Glomerular visceral epithelial cell (primary cell): ENCODE measurements around the gene CRYL1.

Experiments used
- DNase-seq: peaks from one replicate; pipeline ENCODE4 v3.0.0-alpha.2; 2016; ENCODE audit errors: extremely low spot score

CRYL1 gene

DNA sequence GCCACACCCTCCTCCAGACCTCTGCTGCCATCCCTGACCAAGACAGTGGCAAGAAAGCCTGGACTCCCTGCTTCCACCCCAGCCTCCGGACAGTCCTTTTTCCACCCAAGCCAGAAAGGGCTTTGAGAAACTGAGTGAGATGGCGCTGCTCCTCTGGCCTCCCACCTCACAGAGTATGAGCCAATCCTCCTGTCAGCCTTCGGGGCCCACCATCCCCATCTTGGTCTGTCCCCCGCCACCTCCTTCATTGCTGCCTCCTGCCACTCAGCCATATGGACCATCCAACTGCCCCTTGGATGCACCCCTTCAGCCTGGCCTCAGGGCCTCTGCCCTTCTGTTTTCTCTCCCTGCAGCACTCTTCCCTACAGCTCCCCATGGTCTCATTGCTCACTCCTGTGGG lies 125.7 kb downstream of the CRYL1 start:
- DNase-seq, result no peak

DNA sequence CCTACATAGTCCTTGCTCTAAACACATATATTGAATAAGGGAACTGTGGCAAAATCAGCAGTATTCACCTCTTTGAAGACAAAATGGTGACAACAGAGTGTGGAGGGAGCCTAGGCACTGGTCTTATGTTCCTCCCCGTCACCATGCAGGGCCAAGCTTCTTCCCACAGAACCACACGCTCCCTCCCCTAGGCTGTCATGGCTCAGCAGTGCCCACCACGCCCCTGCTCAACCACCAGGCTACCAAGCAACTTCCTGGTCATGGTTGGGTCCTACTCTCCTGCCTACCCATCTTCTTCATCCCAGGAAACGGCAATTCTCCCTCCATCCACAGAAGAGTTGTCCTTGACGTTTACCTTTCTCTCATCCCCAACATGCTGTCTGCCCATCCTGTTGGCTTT lies 126.1 kb downstream of the CRYL1 start:
- no peak for DNase-seq

DNA sequence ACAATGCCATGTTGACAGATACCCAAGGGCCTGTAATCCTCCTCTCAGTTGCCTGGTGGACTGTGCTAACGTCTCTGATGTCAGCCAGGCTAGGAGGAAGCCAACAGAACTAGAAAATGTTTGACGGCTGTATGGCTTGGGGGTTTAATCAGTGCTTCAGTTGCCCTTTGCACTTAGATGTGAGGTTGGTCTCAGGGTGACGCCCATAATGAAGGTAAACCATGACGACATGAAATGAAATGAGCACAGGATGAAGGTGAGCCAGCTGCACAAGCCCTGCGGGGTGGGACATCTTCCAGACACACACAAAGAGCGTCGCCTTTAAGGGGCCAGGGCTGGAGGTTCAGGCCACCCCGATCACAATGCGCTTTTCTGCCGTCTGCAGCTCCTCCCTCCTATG lies 127.2 kb downstream of the CRYL1 start:
- DNase-seq, result no peak

DNA sequence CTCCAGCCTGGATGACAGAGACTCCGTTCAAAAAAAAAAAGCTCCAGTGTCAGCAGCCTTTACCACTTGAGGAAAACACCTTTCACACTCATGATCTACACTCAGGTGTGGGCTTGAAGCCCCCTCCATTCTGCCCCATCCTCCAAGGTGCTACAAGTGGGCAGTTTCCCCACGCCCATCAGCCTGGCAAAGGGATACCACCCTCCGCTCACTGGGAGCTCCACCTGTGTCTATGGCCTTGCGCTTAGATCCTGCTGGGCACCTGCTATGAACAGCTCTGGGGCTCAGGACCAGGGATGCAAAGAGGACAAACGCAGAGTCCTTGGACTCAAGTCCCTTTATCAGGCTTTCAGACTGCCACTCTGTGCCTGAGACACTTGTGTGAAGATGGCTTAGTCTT lies 127.8 kb downstream of the CRYL1 start:
- DNase-seq, result no peak

DNA sequence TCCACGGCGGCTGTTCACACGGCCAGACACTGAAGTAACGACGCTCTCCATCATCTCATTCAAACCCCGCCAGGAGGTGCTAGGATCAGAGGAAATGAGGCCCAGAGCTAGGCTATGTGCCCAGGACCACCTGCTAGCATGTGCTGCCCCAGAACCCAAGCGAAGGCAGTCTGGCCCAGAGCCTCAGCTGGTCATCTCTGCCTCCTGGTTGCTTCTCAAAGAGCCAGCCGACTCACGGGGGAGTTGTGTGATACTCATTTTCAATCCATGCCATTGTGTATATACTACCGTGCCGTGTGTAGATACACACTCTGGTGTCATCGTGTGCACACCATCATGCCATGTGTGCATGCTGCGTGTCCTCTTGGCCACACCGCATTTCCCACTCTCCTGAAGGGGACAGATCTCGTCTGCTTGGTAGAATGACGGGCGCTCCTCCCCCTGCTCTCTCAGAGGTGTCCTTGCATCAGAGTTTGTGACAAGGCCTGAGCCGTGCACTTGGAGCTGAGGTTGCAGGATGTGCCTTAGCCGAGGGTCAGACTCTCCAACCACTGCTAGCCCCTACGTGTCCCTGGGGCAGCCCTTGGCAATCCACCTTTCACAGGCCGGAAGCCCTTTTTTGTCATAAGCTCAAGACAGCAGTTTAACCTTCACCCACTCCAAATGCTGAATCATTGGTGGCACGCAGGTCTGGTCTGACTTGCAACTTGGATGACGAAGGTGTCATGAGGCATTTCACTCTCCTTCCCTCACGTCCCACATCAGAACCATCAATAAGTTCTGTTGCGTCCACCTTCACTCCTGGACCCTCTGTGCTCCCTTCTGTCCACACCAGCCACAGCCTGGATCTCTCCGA lies 130.4 kb downstream of the CRYL1 start:
- no peak for DNase-seq

DNA sequence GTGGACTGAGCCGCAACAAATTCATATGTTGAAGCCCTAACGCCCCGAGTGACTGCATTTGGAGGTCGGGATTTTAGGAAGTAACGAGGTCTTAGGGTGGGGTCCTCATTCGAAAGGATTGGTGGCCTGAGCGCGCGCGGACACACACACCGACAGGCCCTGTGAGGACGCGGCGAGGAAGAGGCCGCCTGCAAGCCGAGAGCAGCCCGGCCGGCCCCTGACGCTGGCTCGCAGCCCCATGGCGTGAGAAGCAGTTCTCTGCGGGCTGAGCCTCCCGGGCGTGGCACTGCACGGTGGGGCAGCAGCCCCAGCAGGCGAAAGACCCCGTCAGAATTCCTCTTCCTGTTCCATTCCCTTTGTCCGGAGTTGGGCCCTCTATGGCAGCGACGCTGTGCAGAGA lies 131.2 kb downstream of the CRYL1 start:
- DNase-seq, result no peak

DNA sequence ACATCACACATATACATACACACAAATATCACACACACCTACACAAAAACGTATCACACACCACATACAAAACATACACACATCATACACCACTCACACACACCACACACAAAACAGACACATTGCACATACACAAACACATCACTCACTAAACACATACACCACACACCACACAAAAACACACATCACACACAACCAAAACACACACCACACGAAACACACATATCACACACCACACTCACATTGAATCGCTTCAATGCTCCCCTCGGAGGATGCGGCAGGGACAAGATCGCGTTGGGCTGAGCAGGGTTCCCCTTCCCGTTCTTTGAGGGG lies 131.5 kb downstream of the CRYL1 start:
- no peak for DNase-seq

DNA sequence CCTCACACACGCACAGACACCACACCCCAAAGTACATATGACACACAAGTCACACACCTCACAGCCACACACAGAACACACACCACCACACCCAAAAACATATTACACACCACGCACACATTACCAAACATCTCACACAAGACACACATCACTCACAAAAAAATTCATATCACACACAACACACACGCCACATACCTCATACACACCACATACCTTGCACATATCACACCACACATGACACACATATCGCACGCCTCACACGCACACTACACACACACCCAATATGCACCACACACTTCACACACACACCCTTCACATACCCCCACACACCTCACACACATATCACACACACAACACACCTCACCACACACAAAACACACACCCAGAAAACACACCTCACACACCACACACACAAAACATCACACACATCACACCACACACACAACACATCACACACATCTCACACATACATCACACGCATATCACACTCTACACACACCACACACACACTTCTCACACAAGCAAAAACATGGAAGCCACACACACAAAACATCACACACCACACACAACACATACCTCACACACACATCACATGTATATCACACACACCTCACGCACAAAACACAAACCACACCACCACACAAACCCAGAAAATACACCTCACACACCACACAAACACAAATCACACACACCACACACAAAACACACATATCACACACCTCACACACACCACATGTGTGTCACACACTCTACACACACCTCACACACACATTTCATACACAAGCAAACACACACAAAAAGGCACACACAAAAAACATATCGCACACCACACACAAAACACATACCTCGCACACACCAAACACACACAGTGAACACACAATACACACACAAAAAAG lies 132.1 kb downstream of the CRYL1 start:
- no peak for DNase-seq

DNA sequence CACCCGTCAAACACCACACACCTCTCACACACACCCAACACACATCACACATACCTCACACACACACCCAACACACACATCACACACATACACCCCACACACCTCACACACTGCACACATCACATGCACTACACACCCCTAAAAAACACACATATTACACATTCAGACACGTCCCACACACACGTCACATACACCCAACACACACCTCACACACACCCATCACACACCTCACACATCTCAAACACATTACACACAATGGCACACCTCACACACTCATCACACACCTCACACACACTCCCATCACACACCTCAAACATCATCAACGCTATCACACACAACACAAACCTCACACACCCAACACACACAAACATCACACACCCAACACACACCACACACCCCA lies 133.1 kb downstream of the CRYL1 start:
- DNase-seq, result no peak

DNA sequence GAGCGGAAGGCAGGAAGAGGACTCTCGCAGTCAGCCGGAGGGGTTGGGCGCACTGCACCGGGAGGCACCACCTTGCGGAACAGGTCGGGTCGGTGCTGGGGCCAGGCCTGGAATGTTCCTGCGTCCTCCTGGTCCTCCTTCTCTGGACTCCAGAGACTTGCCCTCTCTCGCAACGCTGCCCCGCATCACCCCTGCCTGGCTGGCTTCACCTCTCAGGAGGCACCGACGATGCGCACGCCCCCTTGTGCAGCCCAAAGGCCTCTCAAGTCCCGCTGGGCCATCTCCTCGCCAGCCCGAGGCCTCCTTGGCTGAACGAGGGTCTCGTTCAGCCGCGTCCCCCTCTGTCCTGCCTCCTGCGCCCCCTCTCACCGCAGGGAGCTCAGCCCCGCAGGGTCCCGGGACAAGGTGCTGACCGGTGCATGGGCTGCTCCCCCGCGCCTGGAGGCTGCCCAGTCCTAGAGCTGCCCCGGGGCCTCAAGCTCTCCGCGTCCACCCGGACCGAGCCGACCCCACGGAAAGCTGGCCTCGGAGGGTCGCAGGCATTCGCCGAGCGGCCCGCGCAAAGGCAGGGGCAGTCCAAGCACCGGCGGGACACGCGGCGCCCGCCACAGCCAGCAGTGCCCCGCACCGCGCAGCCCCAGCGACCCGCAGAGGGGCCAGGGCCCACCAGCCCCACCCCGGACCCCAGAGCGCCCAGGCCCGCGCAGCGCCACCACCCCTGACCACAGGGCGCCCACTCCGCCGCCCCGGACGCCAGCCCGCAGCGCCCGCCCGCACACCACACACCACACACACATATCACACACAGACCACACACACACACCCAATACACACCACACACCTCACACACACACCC lies 133.8 kb downstream of the CRYL1 start:
- no peak for DNase-seq

DNA sequence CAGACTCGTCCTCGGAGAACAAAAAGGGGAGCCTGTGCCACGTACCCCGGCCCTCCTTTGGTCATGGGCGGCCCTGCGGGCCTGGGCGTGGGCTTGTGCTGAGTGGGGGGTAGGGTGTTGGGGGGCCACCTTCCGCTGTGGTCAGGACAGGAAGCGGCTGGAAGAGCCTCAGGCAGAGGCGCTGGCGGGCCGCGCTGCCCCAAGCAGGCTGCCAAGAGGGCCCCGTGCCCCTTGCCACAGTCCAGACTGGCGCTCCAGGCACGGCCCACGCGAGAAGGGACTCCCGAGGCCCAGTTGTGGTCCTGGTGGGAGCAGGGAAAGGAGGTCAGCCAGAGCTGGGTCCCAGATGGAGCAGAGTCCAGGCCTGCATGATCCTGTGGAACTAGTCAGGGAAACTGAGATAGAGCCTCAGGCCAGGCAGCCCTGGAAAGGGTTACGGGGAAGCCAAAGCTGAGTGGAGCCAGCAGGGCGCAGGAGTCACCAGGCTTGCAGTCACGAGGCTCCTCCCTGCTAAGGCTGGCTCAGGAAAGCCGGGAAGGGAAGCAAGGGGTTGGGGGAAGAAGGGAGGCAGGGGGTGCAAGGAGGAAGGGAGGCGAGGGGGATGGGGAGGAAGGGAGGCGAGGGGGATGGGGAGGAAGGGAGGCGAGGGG lies 135.0 kb downstream of the CRYL1 start:
- no peak for DNase-seq

DNA sequence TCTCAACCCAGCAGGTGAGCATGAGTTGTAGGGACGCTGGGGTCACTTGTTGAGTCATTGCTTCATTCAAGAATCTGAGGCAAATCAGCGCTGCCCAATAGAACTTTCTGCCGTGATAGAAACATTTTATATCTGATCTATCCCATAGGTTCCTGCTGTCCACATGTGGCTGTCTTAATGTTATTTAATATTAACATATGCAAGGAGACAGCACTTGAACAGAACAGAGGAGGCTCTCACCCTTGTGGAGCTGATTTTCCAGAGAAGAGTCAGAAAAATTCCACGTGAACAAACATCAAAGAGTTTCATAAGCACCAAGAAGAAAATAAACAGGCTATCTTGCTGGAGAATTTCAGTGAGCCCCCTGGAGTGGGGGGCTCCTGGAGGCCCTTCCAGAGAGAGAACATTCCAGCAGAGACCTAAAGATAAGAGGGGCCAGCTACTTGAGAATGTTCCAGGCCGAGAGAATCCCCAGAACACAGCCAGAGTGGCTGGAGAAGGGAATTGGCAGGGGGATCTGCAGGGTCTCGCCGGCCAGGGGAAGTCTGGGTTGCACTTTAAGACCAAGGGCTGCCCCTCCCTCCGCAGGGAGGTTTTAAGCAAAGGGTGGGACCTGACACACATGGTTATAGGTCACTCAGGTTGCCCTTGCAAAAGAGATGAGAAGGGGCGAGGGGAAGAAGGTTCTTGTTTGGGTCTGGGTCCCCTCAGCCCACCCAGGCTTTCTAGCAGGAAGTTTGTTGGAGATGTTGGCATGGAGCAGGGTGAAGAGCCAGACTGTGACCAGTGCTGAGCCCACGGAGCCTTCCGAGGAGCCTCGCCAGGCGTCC lies 135.7 kb downstream of the CRYL1 start:
- no peak for DNase-seq

DNA sequence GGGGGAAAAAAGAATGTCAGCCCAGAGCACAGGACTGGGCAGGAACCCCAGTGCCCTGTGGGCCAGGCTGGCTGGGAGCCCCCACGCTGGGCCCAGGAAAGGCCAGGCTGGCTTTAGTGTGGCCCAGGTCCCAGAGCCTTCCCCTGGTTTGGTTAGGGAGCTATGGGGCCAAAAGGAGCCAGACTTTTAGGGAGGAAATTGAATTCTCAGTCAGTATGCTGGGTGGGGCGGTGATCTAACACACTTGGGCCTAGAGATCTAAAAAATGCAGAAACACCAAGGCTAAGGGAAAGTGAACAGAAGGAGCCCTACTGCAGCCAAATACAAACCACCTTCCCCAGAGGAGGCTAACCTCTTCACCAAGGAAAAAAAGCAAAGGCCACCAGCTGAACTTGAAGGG lies 137.5 kb downstream of the CRYL1 start:
- no peak for DNase-seq

DNA sequence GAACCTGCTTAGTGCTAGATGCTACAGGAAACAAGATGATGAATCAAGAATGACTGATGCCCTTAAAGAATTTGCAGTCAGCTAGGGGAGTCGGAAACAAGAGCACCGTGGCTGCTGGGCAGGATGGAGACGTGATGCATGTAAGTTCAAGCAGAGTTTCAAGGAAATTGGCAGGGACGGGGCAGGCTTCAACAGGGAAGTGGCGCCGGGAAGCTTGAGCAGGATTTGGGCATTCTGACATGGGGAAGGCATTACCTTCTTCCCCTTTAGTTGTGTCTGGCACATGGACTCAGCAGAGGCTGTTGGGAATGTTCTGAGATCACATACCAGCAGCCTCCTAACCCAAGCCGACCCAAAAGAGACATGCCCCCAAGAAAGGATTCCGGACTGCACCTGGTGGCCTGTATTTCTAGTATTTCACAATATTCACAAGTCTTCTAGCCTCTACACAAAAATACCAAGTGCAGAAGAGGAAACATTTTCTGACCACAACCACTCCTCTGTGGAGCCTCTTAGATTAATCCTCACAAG lies 138.2 kb downstream of the CRYL1 start:
- DNase-seq, result peak; percentile 28

DNA sequence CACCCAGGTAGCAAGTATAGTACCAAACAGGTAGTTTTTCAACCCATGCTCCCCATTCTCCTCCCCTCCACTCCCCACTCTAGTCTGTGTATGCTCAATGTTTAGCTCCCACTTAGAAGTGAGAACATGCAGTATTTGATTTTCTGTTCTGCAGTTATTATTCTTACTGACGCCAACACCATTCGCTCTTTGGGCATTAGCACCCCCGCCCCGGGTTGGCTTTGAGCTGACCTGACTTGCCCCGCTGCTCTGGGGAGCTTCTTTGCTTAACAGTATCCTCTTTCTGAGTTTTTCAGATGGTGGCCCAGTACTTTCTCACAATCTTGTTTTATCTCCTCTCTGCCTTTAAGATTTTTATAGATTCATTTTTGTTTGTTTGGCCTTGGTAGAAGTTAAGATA lies 138.7 kb downstream of the CRYL1 start:
- DNase-seq, result no peak

DNA sequence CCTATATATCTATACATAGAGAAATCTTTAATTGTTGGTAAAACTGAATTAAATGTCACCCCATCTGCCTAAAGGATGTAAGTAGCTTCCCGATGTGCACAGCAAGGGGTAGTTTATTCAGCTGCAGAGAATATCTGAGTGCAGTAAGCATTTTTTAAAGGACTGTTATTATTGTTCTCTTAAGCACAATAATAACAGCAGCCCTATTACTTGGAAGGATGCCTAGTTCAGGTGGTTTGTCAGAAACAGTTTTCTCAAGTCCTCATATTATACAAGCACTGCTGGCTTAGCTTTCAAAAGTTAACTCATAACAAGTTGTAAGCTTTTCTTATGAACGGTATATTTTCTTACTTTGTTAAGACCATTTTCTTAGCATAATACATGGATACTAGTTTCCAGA lies 142.6 kb downstream of the CRYL1 start:
- no peak for DNase-seq

DNA sequence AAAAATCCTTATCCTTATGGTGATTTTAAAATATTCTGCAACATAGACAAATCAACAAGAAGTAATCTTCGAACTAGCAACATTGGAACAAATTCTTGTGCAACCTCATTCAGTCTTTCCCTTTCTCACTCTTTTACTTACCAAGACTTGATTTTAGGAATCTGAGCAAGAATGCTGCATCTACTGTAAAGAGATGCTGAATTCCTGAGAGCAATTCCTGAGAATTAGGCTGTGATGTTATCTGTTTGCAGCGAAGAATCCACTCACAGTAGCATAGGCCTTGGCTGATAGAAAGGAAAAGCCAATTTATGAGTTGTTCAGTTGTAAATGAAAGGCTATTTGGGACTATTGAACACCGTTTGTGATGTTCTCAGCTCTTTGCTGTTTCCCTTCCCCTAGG lies 144.3 kb downstream of the CRYL1 start:
- no peak for DNase-seq

DNA sequence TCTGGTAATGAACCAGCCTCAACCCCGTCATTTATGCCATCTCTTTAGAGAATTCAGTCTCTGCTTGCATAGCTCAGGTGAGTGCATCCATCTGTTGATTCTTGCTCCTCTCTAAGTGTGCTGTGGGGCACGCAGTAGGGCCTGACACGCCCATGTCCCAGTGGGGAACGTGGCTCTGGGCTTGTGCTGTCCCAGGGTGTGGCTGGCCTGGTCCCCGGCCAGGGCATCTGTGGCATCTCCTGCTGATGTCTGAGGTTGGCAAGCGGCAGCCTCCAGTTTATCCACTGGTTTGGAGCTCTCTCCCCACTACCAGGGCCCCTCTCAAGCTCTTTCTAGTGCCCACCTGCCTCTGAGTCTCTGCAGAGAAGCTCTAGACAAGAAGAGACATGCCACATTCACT lies 146.9 kb downstream of the CRYL1 start:
- no peak for DNase-seq

DNA sequence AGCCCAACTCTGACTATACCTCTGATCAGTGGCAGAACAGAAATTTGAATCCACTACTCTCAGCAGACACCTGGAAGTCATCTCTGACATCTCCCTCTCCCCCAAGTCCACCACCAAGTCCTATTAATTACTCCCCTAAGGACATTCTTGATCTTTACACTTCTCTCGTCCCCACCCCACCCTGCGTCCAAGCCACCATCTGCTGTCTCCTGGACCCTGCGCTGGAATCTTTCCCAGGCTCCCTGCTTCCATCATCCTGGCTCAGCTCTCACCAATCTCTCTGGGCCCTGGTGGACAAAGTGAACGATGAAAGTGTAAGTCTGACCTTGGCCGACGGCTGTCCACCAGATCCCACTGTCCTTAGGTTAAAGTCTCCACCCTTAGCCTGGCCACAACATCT lies 147.9 kb downstream of the CRYL1 start:
- no peak for DNase-seq

DNA sequence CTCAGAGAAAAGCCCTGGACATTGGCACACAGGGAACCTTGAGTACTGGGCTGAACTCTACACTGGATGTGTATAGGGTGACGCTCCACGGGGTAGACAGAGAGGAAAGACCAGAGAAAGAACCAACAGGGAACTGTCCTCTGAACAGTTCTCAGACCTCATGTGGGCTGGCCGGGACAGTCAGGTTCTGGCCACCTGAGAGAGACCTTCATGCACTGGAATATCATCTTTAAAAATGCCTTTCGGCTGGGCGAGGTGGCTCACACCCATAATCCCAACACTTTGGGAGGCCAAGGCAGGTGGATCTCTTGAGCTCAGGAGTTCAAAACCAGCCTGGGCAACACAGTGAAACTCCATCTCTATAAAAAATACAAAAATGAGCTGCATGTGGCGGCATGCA lies 149.8 kb downstream of the CRYL1 start:
- DNase-seq, result no peak

DNA sequence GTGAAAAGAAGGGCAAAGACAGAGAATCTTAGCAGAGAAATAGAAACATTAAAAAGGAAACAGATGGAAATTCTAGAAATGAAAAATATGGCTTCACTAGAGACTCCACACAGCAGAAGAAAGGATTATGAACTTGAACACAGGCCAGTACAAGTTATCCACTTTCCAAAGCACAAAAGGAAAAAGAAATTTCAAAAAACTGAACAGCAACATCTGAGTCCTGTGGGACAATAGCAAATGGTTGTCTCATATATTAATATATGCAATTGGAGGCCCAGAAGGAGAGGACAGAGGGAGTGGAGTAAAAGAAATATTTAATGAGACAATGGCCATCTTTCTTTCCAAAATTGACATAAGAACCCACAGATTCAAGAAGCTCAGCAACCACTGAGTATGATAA lies 151.8 kb downstream of the CRYL1 start:
- DNase-seq, result no peak
